Body of pancreas (tissue), 4 donors: ENCODE measurements around the gene SAMD5.

Source experiments
- POLR2A ChIP-seq, 3 donors: fragments of 450-650 bp; IDR thresholded peaks; one replicate each; pipeline ENCODE4 v1.6.1; 2016; ENCODE audit warnings: antibody characterized with exemption in 3 of 3, mild to moderate bottlenecking in 2 of 3
- TF ChIP-seq, protein P1 (sequence below), 7 experiments: fragments of 450-650 bp in 4 of 7; fragments of 200-600 bp in 3 of 7; sonication (generic) in 3 of 7; IDR thresholded peaks; one replicate each; pipeline ENCODE4 v1.5.1; 2016 to 2019; ENCODE audit warnings: antibody characterized with exemption in 7 of 7

DNA sequence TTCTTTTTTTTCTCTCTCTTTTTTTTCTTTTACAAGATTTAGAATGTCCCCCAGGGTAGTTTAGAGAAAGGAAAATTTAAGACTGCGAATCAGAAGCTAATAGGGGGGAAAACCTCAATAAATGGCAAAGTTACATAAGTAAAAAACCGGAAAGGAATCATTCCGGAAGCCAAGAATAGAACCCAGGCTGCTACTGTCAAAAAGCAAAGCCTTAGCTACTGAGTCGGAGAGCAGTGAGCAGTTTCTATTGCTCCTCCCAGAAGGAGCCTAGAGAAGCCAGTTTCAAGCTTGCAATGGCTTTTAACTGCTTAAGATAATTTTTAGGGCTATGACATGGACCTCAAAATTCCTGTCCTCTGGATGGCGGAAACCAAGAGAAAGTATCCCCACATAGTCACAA, 31.6 kb downstream of the SAMD5 start:
- TF ChIP-seq, protein P1, sequence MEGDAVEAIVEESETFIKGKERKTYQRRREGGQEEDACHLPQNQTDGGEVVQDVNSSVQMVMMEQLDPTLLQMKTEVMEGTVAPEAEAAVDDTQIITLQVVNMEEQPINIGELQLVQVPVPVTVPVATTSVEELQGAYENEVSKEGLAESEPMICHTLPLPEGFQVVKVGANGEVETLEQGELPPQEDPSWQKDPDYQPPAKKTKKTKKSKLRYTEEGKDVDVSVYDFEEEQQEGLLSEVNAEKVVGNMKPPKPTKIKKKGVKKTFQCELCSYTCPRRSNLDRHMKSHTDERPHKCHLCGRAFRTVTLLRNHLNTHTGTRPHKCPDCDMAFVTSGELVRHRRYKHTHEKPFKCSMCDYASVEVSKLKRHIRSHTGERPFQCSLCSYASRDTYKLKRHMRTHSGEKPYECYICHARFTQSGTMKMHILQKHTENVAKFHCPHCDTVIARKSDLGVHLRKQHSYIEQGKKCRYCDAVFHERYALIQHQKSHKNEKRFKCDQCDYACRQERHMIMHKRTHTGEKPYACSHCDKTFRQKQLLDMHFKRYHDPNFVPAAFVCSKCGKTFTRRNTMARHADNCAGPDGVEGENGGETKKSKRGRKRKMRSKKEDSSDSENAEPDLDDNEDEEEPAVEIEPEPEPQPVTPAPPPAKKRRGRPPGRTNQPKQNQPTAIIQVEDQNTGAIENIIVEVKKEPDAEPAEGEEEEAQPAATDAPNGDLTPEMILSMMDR (IDR thresholded peaks at IDR 0.05) = no peak
- no peak for TF ChIP-seq POLR2A (IDR thresholded peaks at IDR 0.05)
